ENCODE measurements around the gene OXLD1. TPM values are rescaled to one million over a fixed set of nuclear protein-coding genes. Genes with fewer than 3 reads are reported as not detected.
A peak's percentile ranks its signal among the peaks of the same experiment; 100 is the strongest.

OXLD1 gene
- total RNA-seq, 4 donors from 2014 or later: 24.5 to 40.5 (median 31.1) TPM

DNA sequence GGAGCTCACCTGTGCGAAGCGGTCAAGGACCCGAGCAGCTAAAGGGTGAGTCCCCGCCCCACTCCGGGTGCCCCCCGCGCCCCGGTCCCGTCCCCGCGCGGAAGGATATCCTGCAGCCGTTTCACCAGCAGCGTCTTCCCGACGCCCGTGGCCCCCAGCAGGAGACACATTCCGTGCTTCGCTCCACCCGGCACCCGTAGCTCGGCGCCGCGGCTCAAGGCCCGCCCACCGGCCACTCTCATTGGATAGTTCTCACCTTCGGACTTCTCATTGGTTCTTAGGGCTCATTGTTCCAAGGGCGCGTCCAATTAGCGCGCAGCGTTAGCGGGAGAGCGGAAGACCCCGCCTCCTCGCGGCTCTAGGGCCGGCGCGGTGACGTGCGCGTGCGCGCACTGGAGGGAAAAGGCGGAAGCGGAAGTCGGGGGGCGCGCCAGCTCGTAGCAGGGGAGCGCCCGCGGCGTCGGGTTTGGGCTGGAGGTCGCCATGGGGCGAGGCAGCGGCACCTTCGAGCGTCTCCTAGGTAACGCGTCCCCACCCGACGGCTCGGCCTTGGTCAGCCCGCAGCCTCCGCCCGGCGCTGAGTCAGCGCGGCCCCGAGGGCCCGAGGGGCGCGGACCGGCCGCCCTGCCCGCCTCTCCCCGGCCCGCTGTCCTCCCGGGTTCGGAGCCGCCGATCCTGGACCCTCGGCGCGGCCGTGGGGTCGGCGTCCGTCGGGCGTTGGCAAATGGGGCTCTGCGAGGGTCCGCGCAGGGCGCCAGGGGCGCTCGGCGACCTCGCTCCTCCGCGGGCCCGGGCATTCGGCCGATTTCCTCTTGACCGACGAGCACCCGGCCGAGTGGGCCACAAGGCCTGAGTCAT is 17.4 kb upstream of the OXLD1 start, which contains the start of the genes ARL16 and HGS:
ARL16 (minus strand) TSS at position 214 of the 858 bp plus-strand sequence; CDS start at position 170, 44 bp downstream.
HGS (plus strand) TSS at position 428 of the 858 bp plus-strand sequence; CDS start at position 484, 56 bp downstream.
- H3K4me3 ChIP-seq: peak within 1 kb of the TSS; percentile 69 to 100 (median 98)
- peaks cover 27 to 56% (median 43%) of the 10 kb centered on the region in 4 donors for H3K36me3 ChIP-seq
- no peaks in the 10 kb centered on the region for H3K9me3 ChIP-seq
- 1% methylated on average over 38 of the region's 112 CpGs for WGBS
- TF ChIP-seq POLR2A (IDR thresholded peaks at IDR 0.05; ENCODE audit: low read depth): peak; percentile 50
- TF ChIP-seq EP300 (IDR thresholded peaks at IDR 0.05): no peak
- TF ChIP-seq POLR2AphosphoS5 (IDR thresholded peaks at IDR 0.05): peak; percentile 89
- intact Hi-C loops (cut with DNase I): no loop called here
- H3K4me1 ChIP-seq: peaks cover 26 to 47% (median 39%) of the 10 kb centered on the region in 4 donors
- peak; percentile 99 for DNase-seq (ENCODE audit: extremely low spot score)
- H3K27me3 ChIP-seq: no peaks in the 10 kb centered on the region
- H3K27ac ChIP-seq (replicated peaks in 1 of 4): peak within 1 kb of the TSS; percentile 79 to 91 (median 90)

DNA sequence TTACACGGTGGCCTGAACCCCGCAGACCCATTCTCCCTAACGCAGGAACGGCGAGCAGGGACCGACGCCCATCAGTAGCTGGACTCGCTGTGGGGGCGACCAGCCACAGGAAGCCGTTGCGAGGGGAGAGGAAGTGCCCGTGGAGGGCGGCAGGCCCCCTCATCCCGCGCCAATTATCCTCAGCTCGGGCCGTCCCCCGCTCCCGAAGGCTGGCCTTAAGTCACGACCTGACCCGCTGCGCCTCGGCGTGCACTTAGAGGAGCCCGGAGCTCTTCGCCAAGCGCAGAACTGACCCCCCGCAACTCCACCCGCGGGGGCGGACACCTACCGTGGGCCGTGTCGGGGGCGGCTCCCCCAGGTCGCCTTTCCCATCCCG is 16.8 kb upstream of the OXLD1 start:
- intact Hi-C loops (cut with DNase I): no loop called here
- H3K27ac ChIP-seq (replicated peaks in 1 of 4): peak overlapping the region; percentile 79 to 91 (median 90)
- peak overlapping the region; percentile 69 to 100 (median 98) for H3K4me3 ChIP-seq
- peaks cover 26 to 47% (median 39%) of the 10 kb centered on the region in 4 donors for H3K4me1 ChIP-seq
- DNase-seq (ENCODE audit: extremely low spot score): no peak
- TF ChIP-seq EP300 (IDR thresholded peaks at IDR 0.05): no peak
- H3K9me3 ChIP-seq: no peaks in the 10 kb centered on the region
- no peaks in the 10 kb centered on the region for H3K27me3 ChIP-seq
- no CpG with 5 or more reads among the region's 37 CpGs for WGBS
- peaks cover 21 to 50% (median 37%) of the 10 kb centered on the region in 4 donors for H3K36me3 ChIP-seq

DNA sequence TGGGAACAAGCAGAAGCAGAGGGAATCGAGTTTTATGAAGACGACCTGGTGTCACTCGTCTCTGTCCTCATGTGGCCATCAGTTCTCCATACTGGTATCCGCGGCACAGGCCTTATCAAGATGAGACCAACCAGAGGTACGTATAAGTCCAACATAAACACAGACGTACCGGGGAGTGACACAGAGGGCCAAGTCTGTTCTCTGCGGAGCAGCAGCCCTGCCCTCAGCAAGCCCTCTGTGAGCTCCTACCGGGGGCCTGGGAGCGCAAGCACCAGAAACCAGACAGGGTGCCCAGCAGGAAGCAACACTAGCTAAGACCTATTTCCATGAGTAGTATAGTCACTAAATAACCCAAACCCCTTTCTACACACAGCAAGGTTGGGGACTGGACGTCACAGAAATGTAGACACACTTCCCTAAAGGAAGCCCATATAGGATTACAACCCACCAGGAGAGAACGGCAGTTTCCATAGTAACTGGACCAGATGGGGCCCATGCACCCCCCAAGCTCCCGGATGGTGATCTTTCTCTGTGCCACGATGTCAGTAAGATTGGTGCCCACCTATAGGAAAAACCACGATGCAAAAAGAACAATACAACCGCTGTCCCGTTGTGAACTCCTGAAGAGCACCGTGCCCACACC is 16.3 kb upstream of the OXLD1 start:
- H3K4me1 ChIP-seq: peaks cover 26 to 47% (median 39%) of the 10 kb centered on the region in 4 donors
- peaks cover 16 to 45% (median 32%) of the 10 kb centered on the region in 4 donors for H3K36me3 ChIP-seq
- H3K9me3 ChIP-seq: no peaks in the 10 kb centered on the region
- 33% methylated on average over 13 of the region's 19 CpGs for WGBS
- TF ChIP-seq EP300 (IDR thresholded peaks at IDR 0.05): no peak
- no peak for TF ChIP-seq POLR2A (IDR thresholded peaks at IDR 0.05; ENCODE audit: low read depth)
- TF ChIP-seq, protein P1, sequence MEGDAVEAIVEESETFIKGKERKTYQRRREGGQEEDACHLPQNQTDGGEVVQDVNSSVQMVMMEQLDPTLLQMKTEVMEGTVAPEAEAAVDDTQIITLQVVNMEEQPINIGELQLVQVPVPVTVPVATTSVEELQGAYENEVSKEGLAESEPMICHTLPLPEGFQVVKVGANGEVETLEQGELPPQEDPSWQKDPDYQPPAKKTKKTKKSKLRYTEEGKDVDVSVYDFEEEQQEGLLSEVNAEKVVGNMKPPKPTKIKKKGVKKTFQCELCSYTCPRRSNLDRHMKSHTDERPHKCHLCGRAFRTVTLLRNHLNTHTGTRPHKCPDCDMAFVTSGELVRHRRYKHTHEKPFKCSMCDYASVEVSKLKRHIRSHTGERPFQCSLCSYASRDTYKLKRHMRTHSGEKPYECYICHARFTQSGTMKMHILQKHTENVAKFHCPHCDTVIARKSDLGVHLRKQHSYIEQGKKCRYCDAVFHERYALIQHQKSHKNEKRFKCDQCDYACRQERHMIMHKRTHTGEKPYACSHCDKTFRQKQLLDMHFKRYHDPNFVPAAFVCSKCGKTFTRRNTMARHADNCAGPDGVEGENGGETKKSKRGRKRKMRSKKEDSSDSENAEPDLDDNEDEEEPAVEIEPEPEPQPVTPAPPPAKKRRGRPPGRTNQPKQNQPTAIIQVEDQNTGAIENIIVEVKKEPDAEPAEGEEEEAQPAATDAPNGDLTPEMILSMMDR (IDR thresholded peaks at IDR 0.05): no peak
- no peak for TF ChIP-seq POLR2AphosphoS5 (IDR thresholded peaks at IDR 0.05)
- no peak for DNase-seq (ENCODE audit: extremely low spot score)
- H3K27ac ChIP-seq (replicated peaks in 1 of 4): peak overlapping the region; percentile 79 to 91 (median 90)
- intact Hi-C loops (cut with DNase I): no loop called here
- no peaks in the 10 kb centered on the region for H3K27me3 ChIP-seq
- H3K4me3 ChIP-seq: peak overlapping the region; percentile 69 to 100 (median 98)

DNA sequence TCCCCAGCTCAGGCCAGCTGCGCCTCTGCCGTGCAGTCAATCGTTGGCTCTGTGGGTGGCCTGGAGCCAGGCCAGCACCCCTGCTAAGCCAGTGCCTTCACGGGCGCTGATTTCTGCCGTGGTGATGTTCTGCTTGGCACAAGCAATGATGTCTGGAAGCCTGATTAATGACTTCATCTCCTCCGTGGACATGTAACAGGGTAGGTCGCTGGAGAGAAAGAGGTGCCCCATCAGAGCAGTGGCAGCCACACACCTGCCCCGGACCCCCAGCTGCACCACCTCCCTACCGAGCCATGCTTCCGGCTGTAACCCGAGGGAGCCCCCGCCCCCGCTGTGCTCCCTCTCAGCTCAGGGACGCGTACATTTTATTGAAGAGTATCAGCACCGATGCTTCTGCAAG is 15.3 kb upstream of the OXLD1 start:
- Histone ChIP-seq H3K27ac (replicated peaks in 1 of 4) (no peak overlapping the region), H3K4me3 (no peak overlapping the region), H3K4me1 (peaks cover 26 to 45% (median 39%) of the 10 kb centered on the region in 4 donors), H3K36me3 (peaks cover 6 to 34% (median 21%) of the 10 kb centered on the region in 4 donors), H3K27me3 (no peaks in the 10 kb centered on the region), H3K9me3 (no peaks in the 10 kb centered on the region)
- DNase-seq (ENCODE audit: extremely low spot score): no peak
- 80% methylated on average over 15 of the region's 17 CpGs for WGBS
- intact Hi-C loops (cut with DNase I): no loop called here
- TF ChIP-seq POLR2A (IDR thresholded peaks at IDR 0.05; ENCODE audit: low read depth) (no peak), POLR2AphosphoS5 (IDR thresholded peaks at IDR 0.05) (no peak), EP300 (IDR thresholded peaks at IDR 0.05) (no peak)
- TF ChIP-seq, protein P1 (IDR thresholded peaks at IDR 0.05): no peak

DNA sequence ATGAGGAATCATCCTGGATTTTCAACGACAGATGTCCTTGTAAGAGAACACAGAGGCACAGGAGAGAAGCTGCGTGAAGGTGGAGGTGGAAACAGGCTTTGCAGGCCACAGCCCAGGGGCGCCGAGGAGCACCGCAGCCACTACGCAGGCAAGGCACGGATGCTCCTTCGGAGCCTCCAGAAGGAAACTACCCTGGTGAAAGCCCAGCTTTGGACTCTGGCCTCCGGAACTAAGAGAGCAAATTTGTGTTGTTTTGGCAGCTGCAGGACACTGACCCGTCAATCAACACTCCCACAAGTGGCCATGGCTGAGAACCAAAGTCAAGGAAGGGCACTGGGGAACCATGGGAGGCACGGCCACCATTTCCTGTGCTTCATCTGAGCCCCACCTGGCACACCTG is 13.7 kb upstream of the OXLD1 start:
- H3K36me3 ChIP-seq: peaks cover 0 to 21% (median 10%) of the 10 kb centered on the region in 4 donors
- H3K4me3 ChIP-seq: no peak overlapping the region
- H3K27me3 ChIP-seq: no peaks in the 10 kb centered on the region
- WGBS: 83% methylated on average over 10 of the region's 11 CpGs
- no peak for DNase-seq (ENCODE audit: extremely low spot score)
- H3K9me3 ChIP-seq: no peaks in the 10 kb centered on the region
- intact Hi-C loops (cut with DNase I): no loop called here
- TF ChIP-seq POLR2A (IDR thresholded peaks at IDR 0.05; ENCODE audit: low read depth): no peak
- H3K27ac ChIP-seq (replicated peaks in 1 of 4): no peak overlapping the region
- H3K4me1 ChIP-seq: peaks cover 23 to 37% (median 31%) of the 10 kb centered on the region in 4 donors

DNA sequence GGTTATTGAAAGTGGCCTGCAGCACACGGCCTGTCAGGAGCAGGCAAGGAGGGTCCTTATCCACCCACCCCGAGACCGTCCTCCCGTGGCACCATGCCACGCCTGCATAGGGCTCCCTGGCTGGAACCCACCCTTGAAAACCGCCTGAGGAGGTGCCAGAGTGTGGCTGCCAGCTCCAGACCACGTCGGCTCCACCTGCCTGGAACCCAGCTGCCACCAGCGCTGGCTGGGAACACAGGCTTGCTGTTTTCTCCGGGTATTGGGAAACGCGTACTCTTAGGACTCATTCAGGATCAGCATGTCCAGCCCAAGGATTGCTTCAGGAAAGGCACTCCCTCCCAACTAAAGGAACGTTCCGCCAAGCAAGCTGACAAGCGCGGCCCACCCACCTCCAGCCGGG is 10.5 kb upstream of the OXLD1 start:
- no peak overlapping the region for H3K27ac ChIP-seq (replicated peaks in 1 of 4)
- no peak overlapping the region for H3K4me3 ChIP-seq
- no peaks in the 10 kb centered on the region for H3K27me3 ChIP-seq
- DNase-seq (ENCODE audit: extremely low spot score): no peak
- H3K9me3 ChIP-seq: no peaks in the 10 kb centered on the region
- intact Hi-C loops (cut with DNase I): no loop called here
- 90% methylated on average over 16 of the region's 17 CpGs for WGBS
- TF ChIP-seq EP300 (IDR thresholded peaks at IDR 0.05) (no peak), POLR2A (IDR thresholded peaks at IDR 0.05; ENCODE audit: low read depth) (no peak), POLR2AphosphoS5 (IDR thresholded peaks at IDR 0.05) (no peak)
- TF ChIP-seq, protein P1 (IDR thresholded peaks at IDR 0.05): no peak
- peaks cover 22 to 48% (median 36%) of the 10 kb centered on the region in 4 donors for H3K36me3 ChIP-seq
- peaks cover 7 to 13% (median 9%) of the 10 kb centered on the region in 4 donors for H3K4me1 ChIP-seq
